ENCODE results near the gene RASA3.

Gene RASA3

GRCh38 chr13:113960276-113960948 lies 172.0 kb downstream of the RASA3 start:
- no peak for FAIRE-seq

GRCh38 chr13:113959198-113959597 lies 173.2 kb downstream of the RASA3 start:
- FAIRE-seq, result no peak

GRCh38 chr13:113958373-113958772 lies 174.1 kb downstream of the RASA3 start:
- no peak for FAIRE-seq

GRCh38 chr13:113956571-113956970 lies 175.9 kb downstream of the RASA3 start:
- FAIRE-seq, result no peak

- FAIRE-seq, result no peak
Observed at GRCh38 chr13:113955691-113956090, 176.7 kb downstream of the RASA3 start.

DNA sequence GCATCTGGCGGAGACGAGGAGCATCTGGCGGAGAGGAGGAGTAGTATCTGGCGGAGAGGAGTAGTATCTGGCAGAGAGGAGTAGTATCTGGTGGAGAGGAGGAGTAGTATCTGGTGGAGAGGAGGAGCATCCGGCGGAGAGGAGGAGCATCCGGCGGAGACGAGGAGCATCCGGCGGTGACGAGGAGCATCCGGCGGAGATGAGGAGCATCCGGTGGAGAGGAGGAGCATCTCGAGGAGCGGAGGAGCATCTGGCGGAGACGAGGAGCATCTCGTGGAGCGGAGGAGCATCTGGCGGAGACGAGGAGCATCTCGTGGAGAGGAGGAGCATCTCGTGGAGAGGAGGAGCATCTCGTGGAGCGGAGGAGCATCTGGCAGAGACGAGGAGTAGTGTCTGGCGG lies 177.2 kb downstream of the RASA3 start:
- FAIRE-seq, result no peak

DNA sequence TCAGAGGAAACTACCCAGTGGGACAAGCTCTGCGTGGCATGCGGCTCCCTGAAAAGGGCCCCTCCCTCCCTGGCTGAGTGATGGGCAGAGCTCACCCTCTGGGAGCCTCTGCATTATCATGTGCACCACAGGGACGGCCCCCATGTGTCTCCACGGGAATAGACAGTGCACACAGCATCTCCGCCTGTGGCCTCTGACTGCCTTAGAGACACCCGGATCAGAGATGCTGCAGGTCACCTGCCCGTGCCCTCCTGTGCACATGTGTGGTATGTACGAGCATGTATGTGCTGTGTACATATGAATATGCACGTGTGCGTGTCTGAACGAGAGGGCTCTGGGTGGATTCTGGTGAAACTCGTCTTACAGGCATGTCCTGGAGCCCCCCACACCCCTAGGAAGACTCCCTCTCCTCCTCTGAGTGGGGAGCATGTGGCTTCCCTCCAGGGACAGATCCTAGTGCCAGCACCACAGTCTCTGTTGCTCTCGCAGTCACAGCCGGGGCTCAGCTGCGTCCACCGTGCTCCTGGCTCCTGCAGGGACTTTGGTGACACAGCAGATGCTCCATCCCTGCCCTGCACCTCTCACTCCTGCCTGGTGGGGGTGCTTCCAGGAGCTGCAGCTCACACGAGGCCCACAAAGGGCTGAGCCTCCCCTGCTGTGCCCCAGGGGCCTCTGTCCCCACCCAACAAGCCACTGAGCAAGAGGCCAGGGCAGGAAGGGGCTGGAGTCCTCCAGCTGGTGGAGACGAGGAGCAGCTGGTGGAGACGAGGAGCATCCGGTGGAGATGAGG lies 178.2 kb downstream of the RASA3 start:
- no peak for FAIRE-seq

DNA sequence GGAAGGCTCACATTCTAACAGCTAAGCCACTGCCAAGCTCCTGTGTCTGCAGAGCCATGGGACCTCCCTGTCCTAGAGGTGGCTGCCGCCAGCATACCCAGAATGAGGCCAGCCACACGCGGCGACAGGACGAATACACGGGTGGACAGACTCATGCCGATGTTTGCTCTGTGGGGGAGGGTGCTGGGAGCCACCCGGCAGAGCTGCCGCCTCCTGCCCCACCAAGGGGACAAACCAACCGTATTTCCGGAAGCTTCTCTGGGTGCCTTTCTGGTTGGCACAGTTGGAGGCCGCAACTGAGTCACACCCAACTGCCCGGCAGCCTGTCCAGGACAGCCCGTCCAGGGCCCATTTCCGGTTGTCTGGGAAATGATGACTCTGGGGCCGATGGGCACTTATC lies 178.9 kb downstream of the RASA3 start:
- FAIRE-seq, result no peak

GRCh38 chr13:113952983-113953520 lies 179.4 kb downstream of the RASA3 start:
- FAIRE-seq, result no peak

- FAIRE-seq, result no peak
Observed at GRCh38 chr13:113952151-113952982, 180.1 kb downstream of the RASA3 start.

DNA sequence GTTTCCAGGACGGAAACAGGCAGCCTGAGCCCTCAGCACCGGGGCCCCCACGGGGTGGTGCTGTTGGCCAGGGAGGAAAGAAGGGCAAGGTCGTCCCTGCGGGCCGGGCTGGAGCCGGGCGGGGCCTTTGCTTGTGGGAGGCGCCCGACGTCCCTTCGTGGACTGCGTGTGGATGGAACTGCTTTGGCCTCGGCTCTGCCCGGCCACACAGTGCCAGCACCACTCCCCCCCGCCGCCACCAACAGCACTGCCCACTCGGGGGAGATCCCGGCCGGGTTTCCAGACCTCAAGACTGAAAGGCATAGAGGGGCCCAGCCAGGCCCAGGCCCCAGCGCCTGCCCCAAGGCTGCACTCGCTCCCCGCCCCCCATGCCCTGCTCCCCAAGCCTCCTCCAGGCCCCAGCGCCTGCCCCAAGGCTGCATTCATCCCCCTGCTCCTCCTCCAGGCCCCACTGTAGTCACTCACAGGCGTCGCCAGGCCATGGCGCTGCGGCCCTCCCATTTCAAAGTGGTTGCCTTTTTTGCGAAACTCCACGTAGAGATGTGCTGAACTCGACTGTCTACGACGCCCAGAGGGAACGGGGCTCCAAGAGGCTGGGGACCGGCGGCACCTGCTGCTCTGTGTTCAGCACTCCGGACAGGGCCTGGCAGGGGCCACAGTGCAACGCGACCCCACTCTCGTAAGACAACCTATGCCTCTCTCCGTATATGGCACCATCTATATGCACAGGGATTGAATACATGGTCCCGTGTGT lies 181.0 kb downstream of the RASA3 start:
- FAIRE-seq, result no peak

DNA sequence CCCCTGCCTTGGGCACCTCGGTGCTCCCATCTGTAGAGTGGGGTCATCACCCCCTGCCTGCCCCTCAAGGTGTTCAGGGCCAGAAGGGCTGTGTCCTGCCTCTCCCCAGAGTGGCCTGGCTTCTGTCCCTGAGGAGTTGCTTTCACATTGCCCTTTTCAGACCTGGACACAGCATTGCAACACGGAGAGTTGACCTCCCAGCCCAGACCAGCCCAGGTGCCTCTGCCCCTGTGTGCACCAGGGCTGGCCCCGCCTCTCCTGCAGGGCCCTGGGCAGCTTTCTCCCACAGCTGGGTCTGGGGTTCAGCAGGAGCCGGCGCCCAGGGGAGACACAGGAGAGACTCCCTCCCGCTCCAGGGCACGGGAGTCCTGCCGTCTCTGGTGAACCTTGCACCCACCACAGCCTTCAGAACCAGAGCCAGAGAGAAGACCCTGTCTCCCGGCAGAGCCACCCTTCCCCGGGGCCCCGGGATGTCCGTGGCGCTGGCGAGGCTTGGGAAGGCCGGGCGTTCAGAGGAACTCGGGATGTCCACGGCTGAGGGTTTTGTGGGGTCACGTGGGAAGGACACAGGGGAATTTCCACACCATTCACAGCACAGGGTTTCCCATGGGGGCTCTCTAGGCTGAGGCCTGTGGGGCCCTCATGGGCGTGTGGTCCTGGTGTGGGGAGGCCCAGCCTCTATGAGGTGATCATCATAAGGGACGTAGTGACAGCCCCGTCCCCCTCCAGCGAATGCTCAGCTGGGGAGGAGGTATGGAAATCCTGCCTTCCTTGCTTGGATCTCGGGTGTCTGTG lies 181.8 kb downstream of the RASA3 start:
- no peak for FAIRE-seq

DNA sequence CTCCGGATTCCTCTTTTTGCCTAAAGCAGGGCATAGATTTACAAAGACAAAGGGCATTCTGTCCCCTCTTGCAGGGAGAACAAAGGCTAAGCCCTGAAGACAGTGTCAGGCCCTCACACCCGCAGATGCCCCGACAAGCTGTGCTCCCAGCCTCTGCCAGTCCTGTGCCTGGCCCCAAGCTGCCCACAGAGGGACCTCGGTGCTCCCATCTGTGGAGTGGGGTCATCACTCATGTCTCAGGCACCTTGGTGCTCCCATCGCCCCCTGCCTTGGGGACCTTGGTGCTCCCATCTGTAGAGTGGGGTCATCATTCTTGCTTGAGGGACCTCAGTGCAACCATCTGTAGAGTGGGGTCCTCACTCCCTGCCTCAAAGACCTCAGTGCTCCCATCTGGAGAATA lies 182.9 kb downstream of the RASA3 start:
- FAIRE-seq, result no peak

DNA sequence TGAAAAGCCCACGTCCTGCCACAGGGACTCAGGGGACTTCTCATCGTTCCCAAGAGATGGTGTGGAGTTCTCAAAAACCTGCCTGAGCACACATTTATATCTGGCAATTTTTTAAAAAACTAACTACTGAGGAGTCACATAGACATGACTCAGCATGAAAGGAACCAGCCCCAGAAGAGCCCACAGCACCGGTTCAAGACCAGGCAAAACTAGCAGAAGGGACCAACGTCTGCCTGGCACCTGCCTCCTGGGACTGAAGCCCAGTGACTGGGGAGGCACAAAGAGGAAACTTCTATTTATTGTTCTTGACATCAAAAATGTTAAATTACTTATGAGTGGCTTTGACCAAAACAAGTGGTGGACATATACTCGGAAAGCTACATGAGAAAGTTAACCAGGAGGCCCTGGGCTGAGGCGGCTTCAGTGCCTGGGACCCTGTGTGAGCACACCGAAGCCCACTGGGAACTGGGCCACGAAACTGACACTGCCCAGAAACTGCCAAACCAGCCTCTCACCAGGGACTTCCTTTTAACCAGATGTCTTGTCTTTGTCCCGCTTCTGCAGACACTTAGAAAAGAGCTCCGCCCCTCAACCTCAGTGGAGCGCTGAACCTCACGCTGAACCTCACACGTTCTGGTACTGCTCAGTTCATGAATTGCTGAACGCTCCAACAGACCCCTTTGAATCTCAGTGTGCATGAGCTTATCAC lies 184.2 kb downstream of the RASA3 start:
- FAIRE-seq, result no peak

DNA sequence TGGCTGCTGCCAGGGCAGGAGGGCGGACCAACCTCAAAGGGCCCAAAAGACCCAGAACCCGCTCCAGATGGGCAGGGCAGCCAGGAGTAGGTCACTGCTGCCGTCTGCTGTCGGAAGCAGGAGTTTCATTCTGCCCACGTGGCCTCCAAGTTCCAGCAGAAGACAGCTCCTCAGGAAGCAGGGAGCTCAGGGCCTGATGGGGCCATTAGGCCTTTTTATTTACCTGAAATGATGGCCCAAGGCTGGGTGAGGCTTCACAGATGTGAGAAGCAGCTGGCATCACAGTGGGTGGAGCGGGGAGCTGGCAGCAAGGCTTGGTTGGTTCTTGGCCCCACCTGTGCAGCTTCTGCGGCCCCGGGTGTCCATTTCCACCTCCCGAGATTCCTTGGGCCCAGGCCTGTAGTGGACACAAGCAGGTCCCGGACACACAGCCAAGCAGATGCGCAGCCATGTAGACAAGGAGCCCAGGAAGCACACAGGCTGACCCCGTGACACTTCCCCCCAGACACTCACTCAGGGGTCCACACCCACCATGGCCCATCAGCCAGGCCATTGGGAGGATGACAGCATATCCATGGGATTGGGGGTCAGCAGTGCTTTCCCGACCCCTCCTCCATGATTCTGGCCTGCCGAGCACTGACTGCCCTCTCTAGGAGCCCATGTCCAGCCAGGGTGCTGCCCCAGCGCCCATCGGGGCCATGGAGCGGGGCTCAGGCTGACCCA lies 185.0 kb downstream of the RASA3 start:
- no peak for FAIRE-seq

DNA sequence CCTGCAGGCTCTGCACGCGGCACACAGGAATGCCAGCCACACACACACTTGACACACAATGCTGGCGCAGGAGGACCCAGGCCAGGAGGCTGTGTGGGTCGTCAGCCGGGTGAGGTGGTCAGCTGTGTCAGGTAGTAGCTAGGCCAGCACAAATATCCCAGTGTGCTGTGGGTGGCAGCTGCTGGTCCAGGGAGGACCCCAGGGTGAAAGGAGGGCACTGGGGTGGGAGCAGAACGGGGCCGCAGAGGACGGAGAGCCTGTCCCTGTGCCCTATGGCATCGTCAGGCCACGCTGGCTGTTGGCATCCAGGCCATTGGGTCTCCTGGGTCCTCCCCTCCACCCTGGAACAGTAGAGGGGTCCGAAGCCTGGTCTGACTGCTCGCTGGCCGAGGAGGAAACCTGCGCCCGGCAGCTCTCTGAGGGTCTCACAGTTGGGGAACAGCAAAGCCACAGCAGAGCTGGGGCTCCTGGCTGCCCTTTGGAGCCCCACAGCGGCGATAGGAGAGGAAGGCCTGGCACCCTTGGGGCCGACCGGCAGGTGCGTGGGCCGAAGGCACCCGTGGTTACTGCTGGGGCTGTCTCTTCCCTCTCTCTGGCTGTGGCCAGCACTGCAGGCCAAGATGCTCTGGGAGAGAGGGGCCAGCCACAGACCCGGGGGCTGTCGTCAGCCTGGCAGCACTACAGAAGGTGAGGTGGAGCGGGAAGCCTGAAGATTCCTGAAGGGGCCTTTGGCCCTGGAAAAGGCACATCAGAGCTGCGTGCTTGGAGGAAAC lies 185.8 kb downstream of the RASA3 start:
- no peak for FAIRE-seq

DNA sequence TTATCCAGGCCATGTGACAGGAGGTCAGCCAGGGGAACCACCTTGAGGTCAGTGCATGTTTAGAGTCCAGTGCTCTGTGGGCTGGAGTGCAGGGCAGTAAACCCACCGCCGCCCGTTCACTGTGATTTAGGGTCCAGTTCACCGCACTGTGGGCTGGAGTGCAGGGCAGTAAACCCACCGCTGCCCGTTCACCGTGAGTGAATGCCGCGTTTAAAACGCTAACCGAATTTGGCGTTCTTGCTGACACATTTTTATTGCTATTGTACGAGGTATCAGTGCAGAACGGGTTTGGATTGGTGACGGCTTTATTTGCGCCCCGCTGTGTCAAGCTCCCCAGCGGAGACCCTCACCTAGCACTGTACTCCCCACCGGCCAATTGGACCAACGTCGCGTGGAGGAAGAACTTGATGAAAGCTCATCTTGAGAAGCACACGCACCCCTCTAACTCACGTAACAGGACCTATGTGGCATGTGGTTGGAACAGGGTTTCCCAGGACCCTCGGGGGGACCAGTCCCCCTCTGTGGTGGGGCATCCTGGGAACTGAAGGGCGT lies 186.5 kb downstream of the RASA3 start:
- no peak for FAIRE-seq

DNA sequence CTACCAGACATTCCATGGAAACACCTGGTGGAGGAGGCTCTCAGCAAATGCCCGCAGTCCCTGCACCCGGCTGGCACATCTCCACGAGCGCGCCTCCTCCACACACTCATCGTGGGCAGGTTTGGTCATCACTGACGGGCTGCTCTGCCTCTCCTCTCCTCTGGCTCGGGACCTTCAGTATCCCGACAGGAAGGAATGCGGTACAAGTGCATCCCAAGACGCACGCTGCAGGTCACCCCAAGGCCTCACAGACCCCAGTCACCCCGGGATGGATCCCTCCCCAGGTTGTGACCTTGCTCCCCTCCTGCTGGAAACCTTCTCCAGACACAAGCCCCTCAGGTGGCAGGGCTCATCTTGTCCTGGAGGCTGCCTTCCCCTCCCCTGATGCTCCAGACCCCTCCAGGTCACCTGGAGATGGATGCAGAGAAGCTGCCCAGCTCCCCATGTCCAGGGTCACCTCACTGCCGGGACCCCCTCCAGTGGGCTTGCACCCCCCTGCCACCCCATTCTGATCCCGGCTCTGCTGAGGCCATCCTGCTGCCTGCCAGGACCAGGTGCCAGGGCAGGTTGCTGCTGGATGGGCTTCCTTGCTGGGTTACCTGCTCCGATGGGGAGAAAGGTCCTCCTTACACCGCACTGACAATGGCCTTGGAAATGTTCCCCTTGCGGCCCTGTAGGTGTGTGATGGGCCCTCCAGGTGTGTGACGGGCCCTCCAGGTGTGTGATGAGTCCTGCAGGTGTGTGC lies 188.4 kb downstream of the RASA3 start:
- no peak for FAIRE-seq

Data from islet of Langerhans (tissue), 1 donor.